GM23338 (cell line): ENCODE measurements around the gene NLGN1. TPM values are rescaled to one million over a fixed set of nuclear protein-coding genes. Genes with fewer than 3 reads are reported as not detected.

Source experiments
- ATAC-seq: fragments of 200-7000 bp; cut with Tn5 transposase; 3 replicates; pipeline ENCODE4 v1.9.1; 2020
- DNase-seq: peaks from one replicate; pipeline ENCODE4 v3.0.0-alpha.2; 2015; ENCODE audit warnings: low spot score
- H2AFZ ChIP-seq: fragments of 200-600 bp; sonication (generic); 2 replicates; pipeline ENCODE4 v1.8.0; 2016; ENCODE audit warnings: antibody characterized with exemption, mild to moderate bottlenecking, moderate library complexity
- H3F3A ChIP-seq: fragments of 200-600 bp; sonication (generic); replicated peaks from 2 replicates; pipeline ENCODE4 v1.8.0; 2017; ENCODE audit warnings: antibody characterized with exemption, mixed run types, low read depth
- H3K27ac ChIP-seq: fragments of 200-600 bp; sonication (generic); 2 replicates; pipeline ENCODE4 v1.6.1; 2016; ENCODE audit warnings: low read depth
- H3K27me3 ChIP-seq: fragments of 200-600 bp; sonication (generic); 2 replicates; pipeline ENCODE4 v1.8.0; 2016; ENCODE audit warnings: mild to moderate bottlenecking, mixed run types, moderate library complexity; ENCODE audit not compliant: insufficient read depth
- H3K36me3 ChIP-seq: fragments of 200-600 bp; sonication (generic); 2 replicates; pipeline ENCODE4 v1.8.0; 2016; ENCODE audit warnings: mild to moderate bottlenecking; ENCODE audit not compliant: insufficient read depth
- H3K4me1 ChIP-seq: fragments of 200-600 bp; sonication (generic); 2 replicates; pipeline ENCODE4 v1.8.0; 2016; ENCODE audit warnings: mild to moderate bottlenecking, moderate library complexity; ENCODE audit not compliant: insufficient read depth
- H3K4me2 ChIP-seq: fragments of 200-600 bp; sonication (generic); 2 replicates; pipeline ENCODE4 v1.7.1; 2017; ENCODE audit warnings: mixed run types
- H3K4me3 ChIP-seq: fragments of 200-600 bp; sonication (generic); 2 replicates; pipeline ENCODE4 v1.6.1; 2016; ENCODE audit warnings: mixed run types
- H3K79me2 ChIP-seq: fragments of 200-600 bp; sonication (generic); replicated peaks from 2 replicates; pipeline ENCODE4 v1.8.0; 2017; ENCODE audit warnings: mild to moderate bottlenecking; ENCODE audit not compliant: insufficient read depth
- H3K9me2 ChIP-seq: fragments of 200-600 bp; sonication (generic); 2 replicates; pipeline ENCODE4 v1.8.0; 2017; ENCODE audit not compliant: insufficient read depth
- H4K20me1 ChIP-seq: fragments of 200-600 bp; sonication (generic); replicated peaks from 2 replicates; pipeline ENCODE4 v1.8.0; 2017; ENCODE audit warnings: mild to moderate bottlenecking; ENCODE audit not compliant: insufficient read depth
- H3K27ac Mint-ChIP-seq: 2 replicates; pipeline ENCODE4 v1.8.0; 2020; ENCODE audit warnings: inconsistent platforms, mild to moderate bottlenecking, moderate library complexity, mixed read lengths
- H3K27me3 Mint-ChIP-seq: 3 replicates; pipeline ENCODE4 v1.8.0; 2022; ENCODE audit warnings: low read depth, mild to moderate bottlenecking, moderate library complexity, mixed read lengths, inconsistent platforms; ENCODE audit not compliant: insufficient read depth, poor library complexity
- H3K36me3 Mint-ChIP-seq: 3 replicates; pipeline ENCODE4 v1.8.0; 2021; ENCODE audit warnings: low read depth, mild to moderate bottlenecking, inconsistent platforms, moderate library complexity, mixed read lengths
- H3K4me1 Mint-ChIP-seq: 3 replicates; pipeline ENCODE4 v1.8.0; 2020; ENCODE audit warnings: mild to moderate bottlenecking, inconsistent platforms, mixed read lengths
- H3K4me3 Mint-ChIP-seq: 3 replicates; pipeline ENCODE4 v1.8.0; 2021; ENCODE audit warnings: moderate library complexity, mild to moderate bottlenecking, inconsistent platforms, mixed read lengths
- H3K9me3 Mint-ChIP-seq: 3 replicates; pipeline ENCODE4 v1.8.0; 2020; ENCODE audit warnings: moderate library complexity, mild to moderate bottlenecking, inconsistent platforms, mixed read lengths
- CREB1 ChIP-seq: fragments of 250-450 bp; sonication (Bioruptor Pico); IDR thresholded peaks from 2 replicates; pipeline ENCODE4 v1.5.0; 2020; ENCODE audit warnings: low read depth, mild to moderate bottlenecking, moderate library complexity
- EZH2 ChIP-seq: fragments of 200-600 bp; sonication (generic); IDR thresholded peaks from one replicate; pipeline ENCODE4 v1.8.0; 2017; ENCODE audit warnings: antibody characterized with exemption, mild to moderate bottlenecking, low read depth; ENCODE audit not compliant: unreplicated experiment
- EZH2phosphoT487 ChIP-seq: fragments of 200-600 bp; sonication (generic); IDR thresholded peaks from one replicate; pipeline ENCODE4 v1.8.1; 2018; ENCODE audit warnings: antibody characterized with exemption; ENCODE audit not compliant: unreplicated experiment
- JUNB ChIP-seq: IDR thresholded peaks from one replicate; pipeline ENCODE4 v1.6.1; 2016; ENCODE audit warnings: antibody characterized with exemption; ENCODE audit not compliant: unreplicated experiment
- NANOG ChIP-seq: IDR thresholded peaks from 2 replicates; pipeline ENCODE4 v1.6.1; 2016; ENCODE audit warnings: antibody characterized with exemption, borderline replicate concordance
- POLR2AphosphoS5 ChIP-seq: IDR thresholded peaks from 2 replicates; pipeline ENCODE4 v1.6.1; 2016; ENCODE audit warnings: antibody characterized with exemption, low read depth
- STAT1 ChIP-seq: IDR thresholded peaks from one replicate; pipeline ENCODE4 v1.6.1; 2016; ENCODE audit warnings: antibody characterized with exemption; ENCODE audit not compliant: unreplicated experiment
- ZNF114 ChIP-seq: fragments of 250-450 bp; sonication (Bioruptor Pico); IDR thresholded peaks from 2 replicates; pipeline ENCODE4 v1.5.0; 2020; ENCODE audit warnings: mild to moderate bottlenecking, moderate library complexity
- ZNF331 ChIP-seq: fragments of 250-450 bp; sonication (Bioruptor Pico); IDR thresholded peaks from 2 replicates; pipeline ENCODE4 v1.5.0; 2020; ENCODE audit warnings: low read depth, mild to moderate bottlenecking, moderate library complexity
- polyA plus RNA-seq: library from polyadenylated mRNA; unstranded; fragments of >200 nt; fragmentation: Nextera tagmentation; extraction: Ambion mirVana; gene quantifications from 2 replicates; pipeline ENCODE4 v1.2.1, GENCODE V29; 2016
- total RNA-seq: library from RNA; depleted of rRNA; stranded (reverse); fragments of >200 nt; shearing (Covaris generic); gene quantifications from 2 replicates; pipeline ENCODE4 v1.2.3, GENCODE V29; 2014
- TF ChIP-seq, protein P1 (sequence below): IDR thresholded peaks from one replicate; pipeline ENCODE4 v1.6.1; 2018; ENCODE audit warnings: antibody characterized with exemption; ENCODE audit not compliant: unreplicated experiment
- TF ChIP-seq, protein P2 (sequence below), 2 experiments: fragments of 200-600 bp in 1 of 2; sonication (generic) in 1 of 2; conservative IDR thresholded peaks; 2 replicates each; pipeline versions ENCODE4 v1.5.1 to v1.6.1; 2016 to 2017; ENCODE audit warnings: antibody characterized with exemption in 2 of 2, low read depth in 2 of 2, mild to moderate bottlenecking in 2 of 2, moderate library complexity in 1 of 2
- TF ChIP-seq, protein P3 (sequence below): IDR thresholded peaks from 2 replicates; pipeline ENCODE4 v1.6.1; 2016; ENCODE audit warnings: antibody characterized with exemption
- TF ChIP-seq, protein P4 (sequence below): fragments of 250-450 bp; sonication (Bioruptor Pico); IDR thresholded peaks from 2 replicates; pipeline ENCODE4 v1.5.0; 2020; ENCODE audit warnings: mild to moderate bottlenecking, moderate library complexity

Gene NLGN1
- total and polyA plus RNA-seq, 2 experiments from 2014 or later, result 6.5 to 18.6 TPM

DNA sequence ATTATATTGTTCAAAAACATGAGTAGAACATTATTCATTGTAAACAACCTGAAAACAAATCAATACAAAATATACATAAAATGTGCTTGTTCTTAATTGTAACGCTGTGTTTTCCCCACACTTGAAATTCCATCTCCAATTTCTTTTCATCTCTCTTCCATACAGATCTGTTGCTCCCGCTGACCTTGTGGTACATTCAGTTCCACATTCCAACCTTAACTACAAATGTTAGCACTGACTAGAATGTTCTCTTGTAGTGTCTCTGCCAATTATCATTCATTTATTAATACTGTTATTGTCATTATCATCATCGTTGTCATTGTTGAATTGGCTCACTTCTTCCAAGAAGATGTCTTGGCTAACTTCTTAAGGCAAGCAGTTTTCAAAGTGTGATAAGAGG is 65.7 kb downstream of the NLGN1 start (continued):
- no peak for TF ChIP-seq JUNB
- no peak for TF ChIP-seq EZH2
- TF ChIP-seq ZNF114 (CRISPR knock-in tag), result no peak

DNA sequence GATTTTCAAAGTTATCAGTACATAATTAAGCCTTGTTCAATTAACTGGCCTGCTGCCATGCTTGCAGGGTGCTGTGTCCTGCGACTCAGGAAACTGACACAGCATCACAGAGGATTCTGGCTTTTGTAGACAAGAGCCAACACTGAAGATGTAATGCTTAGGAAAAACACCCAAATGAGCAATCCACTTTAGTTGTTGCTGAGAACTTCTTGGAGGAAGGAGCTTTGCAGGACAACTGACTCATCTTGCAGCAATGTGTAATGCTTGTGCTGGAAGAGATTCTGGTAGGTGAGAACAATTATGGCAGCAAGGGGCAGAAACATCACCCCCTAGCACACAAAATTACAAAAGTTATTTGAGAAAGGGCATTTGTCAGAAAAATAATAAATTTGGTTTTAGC is 67.6 kb downstream of the NLGN1 start:
- Mint-ChIP-seq H3K4me1 (peaks cover 13% of the 10 kb centered on the region), H3K27me3 (no peaks in the 10 kb centered on the region), H3K4me3 (no peak overlapping the region), H3K36me3 (no peaks in the 10 kb centered on the region), H3K27ac (peak overlapping the region; percentile 29; the same call in 1 of the 2 replicates), H3K9me3 (no peaks in the 10 kb centered on the region)
- H4K20me1 ChIP-seq, result no peaks in the 10 kb centered on the region
- H3K4me2 ChIP-seq, result no peak overlapping the region
- TF ChIP-seq NANOG (no peak), JUNB (no peak), EZH2 (no peak), EZH2phosphoT487 (no peak), POLR2AphosphoS5 (no peak), ZNF114 (CRISPR knock-in tag) (no peak), CREB1 (CRISPR knock-in tag) (no peak), ZNF331 (CRISPR knock-in tag) (no peak), STAT1 (no peak)
- TF ChIP-seq, protein P1, sequence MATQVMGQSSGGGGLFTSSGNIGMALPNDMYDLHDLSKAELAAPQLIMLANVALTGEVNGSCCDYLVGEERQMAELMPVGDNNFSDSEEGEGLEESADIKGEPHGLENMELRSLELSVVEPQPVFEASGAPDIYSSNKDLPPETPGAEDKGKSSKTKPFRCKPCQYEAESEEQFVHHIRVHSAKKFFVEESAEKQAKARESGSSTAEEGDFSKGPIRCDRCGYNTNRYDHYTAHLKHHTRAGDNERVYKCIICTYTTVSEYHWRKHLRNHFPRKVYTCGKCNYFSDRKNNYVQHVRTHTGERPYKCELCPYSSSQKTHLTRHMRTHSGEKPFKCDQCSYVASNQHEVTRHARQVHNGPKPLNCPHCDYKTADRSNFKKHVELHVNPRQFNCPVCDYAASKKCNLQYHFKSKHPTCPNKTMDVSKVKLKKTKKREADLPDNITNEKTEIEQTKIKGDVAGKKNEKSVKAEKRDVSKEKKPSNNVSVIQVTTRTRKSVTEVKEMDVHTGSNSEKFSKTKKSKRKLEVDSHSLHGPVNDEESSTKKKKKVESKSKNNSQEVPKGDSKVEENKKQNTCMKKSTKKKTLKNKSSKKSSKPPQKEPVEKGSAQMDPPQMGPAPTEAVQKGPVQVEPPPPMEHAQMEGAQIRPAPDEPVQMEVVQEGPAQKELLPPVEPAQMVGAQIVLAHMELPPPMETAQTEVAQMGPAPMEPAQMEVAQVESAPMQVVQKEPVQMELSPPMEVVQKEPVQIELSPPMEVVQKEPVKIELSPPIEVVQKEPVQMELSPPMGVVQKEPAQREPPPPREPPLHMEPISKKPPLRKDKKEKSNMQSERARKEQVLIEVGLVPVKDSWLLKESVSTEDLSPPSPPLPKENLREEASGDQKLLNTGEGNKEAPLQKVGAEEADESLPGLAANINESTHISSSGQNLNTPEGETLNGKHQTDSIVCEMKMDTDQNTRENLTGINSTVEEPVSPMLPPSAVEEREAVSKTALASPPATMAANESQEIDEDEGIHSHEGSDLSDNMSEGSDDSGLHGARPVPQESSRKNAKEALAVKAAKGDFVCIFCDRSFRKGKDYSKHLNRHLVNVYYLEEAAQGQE, result no peak
- TF ChIP-seq, protein P2, sequence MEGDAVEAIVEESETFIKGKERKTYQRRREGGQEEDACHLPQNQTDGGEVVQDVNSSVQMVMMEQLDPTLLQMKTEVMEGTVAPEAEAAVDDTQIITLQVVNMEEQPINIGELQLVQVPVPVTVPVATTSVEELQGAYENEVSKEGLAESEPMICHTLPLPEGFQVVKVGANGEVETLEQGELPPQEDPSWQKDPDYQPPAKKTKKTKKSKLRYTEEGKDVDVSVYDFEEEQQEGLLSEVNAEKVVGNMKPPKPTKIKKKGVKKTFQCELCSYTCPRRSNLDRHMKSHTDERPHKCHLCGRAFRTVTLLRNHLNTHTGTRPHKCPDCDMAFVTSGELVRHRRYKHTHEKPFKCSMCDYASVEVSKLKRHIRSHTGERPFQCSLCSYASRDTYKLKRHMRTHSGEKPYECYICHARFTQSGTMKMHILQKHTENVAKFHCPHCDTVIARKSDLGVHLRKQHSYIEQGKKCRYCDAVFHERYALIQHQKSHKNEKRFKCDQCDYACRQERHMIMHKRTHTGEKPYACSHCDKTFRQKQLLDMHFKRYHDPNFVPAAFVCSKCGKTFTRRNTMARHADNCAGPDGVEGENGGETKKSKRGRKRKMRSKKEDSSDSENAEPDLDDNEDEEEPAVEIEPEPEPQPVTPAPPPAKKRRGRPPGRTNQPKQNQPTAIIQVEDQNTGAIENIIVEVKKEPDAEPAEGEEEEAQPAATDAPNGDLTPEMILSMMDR (conservative IDR thresholded peaks at IDR 0.05; ENCODE audit: low read depth in 2 of 2), result no peak
- TF ChIP-seq, protein P3, sequence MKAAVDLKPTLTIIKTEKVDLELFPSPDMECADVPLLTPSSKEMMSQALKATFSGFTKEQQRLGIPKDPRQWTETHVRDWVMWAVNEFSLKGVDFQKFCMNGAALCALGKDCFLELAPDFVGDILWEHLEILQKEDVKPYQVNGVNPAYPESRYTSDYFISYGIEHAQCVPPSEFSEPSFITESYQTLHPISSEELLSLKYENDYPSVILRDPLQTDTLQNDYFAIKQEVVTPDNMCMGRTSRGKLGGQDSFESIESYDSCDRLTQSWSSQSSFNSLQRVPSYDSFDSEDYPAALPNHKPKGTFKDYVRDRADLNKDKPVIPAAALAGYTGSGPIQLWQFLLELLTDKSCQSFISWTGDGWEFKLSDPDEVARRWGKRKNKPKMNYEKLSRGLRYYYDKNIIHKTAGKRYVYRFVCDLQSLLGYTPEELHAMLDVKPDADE, result no peak
- TF ChIP-seq, protein P4, sequence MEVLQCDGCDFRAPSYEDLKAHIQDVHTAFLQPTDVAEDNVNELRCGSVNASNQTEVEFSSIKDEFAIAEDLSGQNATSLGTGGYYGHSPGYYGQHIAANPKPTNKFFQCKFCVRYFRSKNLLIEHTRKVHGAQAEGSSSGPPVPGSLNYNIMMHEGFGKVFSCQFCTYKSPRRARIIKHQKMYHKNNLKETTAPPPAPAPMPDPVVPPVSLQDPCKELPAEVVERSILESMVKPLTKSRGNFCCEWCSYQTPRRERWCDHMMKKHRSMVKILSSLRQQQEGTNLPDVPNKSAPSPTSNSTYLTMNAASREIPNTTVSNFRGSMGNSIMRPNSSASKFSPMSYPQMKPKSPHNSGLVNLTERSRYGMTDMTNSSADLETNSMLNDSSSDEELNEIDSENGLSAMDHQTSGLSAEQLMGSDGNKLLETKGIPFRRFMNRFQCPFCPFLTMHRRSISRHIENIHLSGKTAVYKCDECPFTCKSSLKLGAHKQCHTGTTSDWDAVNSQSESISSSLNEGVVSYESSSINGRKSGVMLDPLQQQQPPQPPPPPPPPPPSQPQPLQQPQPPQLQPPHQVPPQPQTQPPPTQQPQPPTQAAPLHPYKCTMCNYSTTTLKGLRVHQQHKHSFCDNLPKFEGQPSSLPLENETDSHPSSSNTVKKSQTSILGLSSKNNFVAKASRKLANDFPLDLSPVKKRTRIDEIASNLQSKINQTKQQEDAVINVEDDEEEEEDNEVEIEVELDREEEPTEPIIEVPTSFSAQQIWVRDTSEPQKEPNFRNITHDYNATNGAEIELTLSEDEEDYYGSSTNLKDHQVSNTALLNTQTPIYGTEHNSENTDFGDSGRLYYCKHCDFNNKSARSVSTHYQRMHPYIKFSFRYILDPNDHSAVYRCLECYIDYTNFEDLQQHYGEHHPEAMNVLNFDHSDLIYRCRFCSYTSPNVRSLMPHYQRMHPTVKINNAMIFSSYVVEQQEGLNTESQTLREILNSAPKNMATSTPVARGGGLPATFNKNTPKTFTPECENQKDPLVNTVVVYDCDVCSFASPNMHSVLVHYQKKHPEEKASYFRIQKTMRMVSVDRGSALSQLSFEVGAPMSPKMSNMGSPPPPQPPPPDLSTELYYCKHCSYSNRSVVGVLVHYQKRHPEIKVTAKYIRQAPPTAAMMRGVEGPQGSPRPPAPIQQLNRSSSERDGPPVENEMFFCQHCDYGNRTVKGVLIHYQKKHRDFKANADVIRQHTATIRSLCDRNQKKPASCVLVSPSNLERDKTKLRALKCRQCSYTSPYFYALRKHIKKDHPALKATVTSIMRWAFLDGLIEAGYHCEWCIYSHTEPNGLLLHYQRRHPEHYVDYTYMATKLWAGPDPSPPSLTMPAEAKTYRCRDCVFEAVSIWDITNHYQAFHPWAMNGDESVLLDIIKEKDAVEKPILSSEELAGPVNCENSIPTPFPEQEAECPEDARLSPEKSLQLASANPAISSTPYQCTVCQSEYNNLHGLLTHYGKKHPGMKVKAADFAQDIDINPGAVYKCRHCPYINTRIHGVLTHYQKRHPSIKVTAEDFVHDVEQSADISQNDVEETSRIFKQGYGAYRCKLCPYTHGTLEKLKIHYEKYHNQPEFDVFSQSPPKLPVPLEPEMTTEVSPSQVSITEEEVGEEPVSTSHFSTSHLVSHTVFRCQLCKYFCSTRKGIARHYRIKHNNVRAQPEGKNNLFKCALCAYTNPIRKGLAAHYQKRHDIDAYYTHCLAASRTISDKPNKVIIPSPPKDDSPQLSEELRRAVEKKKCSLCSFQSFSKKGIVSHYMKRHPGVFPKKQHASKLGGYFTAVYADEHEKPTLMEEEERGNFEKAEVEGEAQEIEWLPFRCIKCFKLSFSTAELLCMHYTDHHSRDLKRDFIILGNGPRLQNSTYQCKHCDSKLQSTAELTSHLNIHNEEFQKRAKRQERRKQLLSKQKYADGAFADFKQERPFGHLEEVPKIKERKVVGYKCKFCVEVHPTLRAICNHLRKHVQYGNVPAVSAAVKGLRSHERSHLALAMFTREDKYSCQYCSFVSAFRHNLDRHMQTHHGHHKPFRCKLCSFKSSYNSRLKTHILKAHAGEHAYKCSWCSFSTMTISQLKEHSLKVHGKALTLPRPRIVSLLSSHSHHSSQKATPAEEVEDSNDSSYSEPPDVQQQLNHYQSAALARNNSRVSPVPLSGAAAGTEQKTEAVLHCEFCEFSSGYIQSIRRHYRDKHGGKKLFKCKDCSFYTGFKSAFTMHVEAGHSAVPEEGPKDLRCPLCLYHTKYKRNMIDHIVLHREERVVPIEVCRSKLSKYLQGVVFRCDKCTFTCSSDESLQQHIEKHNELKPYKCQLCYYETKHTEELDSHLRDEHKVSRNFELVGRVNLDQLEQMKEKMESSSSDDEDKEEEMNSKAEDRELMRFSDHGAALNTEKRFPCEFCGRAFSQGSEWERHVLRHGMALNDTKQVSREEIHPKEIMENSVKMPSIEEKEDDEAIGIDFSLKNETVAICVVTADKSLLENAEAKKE (CRISPR knock-in tag), result no peak
- no peaks in the 10 kb centered on the region for H3K27me3 ChIP-seq
- H3K36me3 ChIP-seq, result no peaks in the 10 kb centered on the region
- H2AFZ ChIP-seq, result no peak overlapping the region
- no peak overlapping the region for H3K4me3 ChIP-seq
- no peaks in the 10 kb centered on the region for H3F3A ChIP-seq
- ATAC-seq, result no peak
- no peak overlapping the region for H3K27ac ChIP-seq
- DNase-seq, result no peak
- H3K79me2 ChIP-seq, result no peaks in the 10 kb centered on the region
- H3K9me2 ChIP-seq, result no peaks in the 10 kb centered on the region
- peaks cover 2% of the 10 kb centered on the region; the same call in 1 of the 2 replicates for H3K4me1 ChIP-seq
